HG02588 (cell line): ENCODE data around the gene SMIM24.
"Not testable (repeated sequence)": the region's sequence is repeated elsewhere in the genome, so short reads cannot be mapped to it uniquely, and the experiment has no call there.

Experiments used
- ATAC-seq: cut with Tn5 transposase; IDR thresholded peaks from one replicate; pipeline ENCODE4 v1.9.1; 2021; ENCODE audit warnings: mild to moderate bottlenecking, moderate library complexity; ENCODE audit not compliant: unreplicated experiment

SMIM24 gene

DNA sequence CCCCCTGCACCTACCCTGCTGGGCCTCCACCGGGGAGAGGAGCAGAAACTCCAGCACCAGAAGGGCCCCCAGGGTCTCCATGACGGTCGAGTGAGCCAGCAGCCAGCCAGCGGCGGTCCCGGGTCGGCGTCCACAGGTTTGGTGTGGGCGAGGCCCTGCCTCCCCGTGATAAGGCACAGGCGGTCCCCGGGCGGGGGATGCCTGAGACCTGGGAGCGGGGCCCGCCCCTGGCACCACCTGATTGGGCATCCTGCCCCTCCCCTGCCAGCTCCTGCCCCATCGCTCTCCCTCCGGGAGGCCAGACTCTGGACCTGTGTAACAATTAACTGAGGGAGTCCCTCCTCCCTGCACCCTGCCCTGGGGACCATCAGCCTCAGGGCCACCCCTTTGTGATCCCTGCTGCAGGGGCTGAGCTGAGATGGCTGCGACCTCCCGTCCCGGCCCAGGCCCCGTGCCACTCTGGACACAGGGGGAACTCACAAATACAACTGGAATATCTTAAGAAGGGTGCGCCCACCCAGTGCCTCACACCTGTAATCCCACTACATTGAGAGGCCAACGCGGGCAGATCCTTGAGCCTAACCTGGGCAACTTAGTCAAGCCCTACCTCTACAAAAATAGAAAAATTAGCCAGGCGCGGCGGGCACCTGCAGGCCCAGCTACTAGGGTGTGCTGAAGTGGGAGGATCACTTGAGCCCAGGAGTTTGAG is at the start of gene SMIM24:
TSS of gene SMIM24 (minus strand) at position 143 of the 709 bp plus-strand sequence. CDS start at position 81, 62 bp downstream.
- ATAC-seq, result no peak

DNA sequence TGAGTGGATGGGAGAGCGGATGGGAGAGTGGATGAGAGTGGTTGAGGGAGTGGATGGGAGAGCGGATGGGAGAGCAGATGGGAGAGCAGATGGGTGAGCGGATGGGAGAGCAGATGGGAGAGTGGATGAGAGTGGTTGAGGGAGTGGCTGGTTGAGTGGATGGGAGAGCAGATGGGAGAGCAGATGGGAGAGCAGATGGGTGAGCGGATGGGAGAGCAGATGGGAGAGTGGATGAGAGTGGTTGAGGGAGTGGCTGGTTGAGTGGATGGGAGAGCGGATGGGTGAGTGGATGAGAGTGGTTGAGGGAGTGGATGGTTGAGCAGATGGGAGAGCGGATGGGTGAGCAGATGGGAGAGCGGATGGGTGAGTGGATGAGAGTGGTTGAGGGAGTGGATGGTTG is 49.0 kb upstream of the SMIM24 start:
- not testable (repeated sequence) for ATAC-seq

DNA sequence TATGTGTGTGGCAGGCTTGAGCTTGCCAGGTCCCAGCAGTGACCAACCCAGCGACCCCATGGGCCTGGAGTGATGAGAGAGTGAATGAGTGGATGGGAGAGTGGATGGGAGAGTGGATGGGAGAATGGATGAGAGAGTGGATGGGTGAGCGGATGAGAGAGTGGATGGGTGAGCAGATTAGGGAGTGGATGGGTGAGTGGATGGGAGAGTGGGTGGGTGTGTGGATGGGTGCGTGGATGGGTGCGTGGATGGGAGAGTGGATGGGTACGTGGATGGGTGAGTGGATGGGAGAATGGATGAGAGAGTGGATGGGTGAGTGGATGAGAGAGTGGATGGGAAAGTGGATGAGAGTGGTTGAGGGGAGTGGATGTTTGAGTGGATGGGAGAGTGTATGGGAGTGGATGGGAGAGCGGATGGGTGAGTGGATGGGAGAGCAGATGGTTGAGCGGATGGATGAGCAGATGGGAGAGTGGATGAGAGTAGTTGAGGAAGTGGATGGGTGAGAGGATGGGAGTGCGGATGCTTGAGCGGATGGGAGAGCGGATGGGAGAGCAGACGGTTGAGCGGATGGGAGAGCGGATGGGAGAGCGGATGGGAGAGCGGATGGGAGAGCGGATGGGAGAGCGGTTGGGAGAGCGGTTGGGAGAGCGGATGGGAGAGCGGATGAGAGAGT is 48.4 kb upstream of the SMIM24 start:
- no peak for ATAC-seq

DNA sequence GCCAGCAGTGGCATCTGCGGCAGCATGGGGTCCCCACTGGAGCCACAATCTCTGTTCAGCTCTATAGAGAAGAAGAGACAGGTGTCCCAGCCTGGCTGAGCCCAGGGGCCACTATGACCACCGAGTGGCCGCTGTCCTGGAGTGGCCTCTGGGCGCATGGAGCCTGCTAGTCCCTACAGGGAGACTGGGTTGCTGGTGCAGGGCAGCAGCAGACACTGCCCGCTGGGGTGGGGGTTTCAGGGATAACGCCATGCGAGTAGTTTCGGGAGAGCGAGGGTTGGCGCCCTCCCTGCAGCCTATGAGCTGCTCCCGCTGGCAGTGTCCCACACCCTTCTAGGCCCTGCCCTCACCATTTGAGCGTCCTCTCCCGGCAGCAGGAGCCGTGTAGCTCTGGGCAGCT is 47.8 kb upstream of the SMIM24 start:
- no peak for ATAC-seq

DNA sequence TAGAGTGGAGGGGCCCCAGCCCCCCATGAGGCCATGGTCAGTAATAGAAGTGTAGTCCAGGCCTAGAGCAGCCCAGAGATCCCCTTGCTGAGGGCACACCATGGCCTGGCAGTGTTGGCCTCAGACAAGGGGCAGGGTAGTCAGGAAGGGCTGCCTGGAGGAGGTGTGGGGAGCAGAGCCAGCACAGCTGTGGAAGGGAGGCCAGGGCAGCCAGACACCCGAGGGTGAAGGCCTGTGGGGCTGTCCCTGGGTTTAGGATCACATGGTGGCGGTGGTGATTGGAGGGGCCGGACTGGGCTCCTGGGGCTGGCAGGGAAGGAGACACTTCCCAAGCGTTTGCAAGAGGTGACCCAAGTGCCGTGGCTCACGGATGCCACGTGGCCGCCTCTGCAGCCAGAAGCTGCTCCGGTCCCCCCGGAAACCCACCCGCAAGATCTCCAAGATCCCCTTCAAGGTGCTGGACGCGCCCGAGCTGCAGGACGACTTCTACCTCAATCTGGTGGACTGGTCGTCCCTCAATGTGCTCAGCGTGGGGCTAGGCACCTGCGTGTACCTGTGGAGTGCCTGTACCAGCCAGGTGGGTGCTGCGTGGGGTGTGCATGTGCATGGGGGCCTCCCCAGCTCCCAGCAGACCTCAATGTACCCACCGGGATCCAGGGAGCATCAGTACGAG is 47.0 kb upstream of the SMIM24 start:
- no peak for ATAC-seq

DNA sequence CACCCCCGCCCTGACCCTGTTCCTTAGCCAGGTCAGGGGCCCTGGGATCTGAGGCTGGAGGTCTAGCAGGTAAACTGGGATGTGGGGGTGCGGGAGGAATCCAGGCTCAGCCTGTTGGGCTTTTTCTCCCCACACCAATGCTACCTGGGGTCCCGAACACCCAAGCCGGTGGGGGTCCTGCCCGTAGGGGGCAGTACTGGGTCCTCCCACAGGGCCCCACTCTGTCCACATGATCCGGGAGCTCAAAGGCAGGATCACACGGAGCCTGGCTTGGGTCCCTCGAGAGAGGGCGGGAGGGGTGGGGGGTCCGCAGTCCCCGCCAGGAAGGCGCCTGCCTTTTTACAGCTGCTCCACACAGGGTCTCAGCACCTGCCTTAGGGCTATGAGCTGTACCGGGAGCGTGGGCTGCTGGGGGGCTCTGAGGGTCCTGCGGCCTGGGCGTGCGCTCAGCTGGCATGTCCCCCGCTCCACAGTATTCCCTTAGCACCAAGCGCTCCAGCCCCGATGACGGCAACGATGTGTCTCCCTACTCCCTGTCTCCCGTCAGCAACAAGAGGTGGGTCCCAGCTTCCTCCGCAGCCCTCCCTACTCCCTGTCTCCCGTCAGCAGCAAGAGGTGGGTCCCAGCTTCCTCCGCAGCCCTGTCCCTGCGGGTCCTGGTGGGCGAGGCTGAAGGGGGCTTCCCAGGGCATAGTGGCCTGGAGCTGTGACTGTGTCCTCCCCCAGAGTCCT is 46.3 kb upstream of the SMIM24 start:
- ATAC-seq, result no peak

DNA sequence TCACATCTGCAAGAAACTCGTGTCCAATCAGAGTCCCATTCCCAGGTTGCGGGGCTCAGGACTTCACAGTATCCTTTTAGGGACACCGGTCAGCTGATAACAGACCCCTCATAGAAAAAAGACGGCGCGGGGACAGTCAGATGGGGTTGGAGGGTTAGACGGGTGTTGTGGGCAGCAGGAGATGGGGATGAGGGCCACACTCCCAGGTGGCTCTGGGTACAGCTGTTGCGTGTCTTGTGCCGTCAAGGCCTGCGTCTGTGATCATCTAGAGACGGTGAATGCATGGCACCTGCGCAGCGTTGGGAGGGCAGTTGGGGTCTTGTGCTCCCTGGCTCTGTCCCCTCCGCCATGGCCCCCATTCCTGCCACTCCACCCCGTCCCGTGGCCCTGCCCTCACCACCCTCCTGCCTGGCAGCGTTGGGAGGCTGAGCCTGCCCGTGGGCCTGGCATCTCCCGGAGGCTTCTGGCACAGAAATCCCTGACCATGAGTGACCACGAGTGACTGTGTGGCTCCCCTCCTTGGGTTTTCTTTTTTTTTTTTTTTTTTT is 44.7 kb upstream of the SMIM24 start:
- ATAC-seq, result no peak

DNA sequence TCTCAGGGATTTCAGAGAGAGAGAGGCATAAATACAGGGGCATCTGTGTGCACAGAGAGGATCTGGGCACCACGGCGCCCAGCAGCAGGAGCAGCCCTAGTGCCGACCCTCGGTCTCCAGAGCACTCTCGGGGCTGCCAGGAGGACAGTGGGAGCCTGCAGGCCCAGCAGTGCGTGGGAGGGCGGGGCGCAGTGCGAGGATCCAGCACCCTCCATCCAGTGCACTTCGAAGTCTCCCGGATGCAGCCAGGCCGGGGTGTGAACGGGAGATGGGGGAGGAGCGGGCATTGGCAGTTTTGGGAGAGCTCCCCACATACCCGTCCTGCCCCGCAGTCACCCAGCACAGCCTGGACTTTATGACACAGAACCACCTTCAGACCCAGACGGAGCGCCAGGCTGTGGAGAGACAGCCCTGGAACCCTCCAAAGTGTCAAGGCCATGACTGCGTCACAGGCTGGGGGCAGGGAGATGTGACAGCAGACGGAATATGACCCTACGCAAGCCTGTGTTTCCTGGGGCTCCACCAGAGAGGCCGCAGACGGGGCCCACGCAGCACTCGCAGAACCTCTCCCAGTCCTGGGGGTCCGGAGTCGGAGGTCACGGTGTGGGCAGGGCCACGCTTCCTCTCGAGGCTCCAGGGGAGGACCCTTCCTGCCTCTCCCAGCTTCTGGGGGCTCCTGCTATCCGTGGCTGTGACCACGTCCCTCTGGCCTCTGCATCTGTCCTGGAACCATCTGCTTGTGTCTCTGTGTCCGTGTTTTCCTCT is 43.9 kb upstream of the SMIM24 start:
- ATAC-seq, result no peak

DNA sequence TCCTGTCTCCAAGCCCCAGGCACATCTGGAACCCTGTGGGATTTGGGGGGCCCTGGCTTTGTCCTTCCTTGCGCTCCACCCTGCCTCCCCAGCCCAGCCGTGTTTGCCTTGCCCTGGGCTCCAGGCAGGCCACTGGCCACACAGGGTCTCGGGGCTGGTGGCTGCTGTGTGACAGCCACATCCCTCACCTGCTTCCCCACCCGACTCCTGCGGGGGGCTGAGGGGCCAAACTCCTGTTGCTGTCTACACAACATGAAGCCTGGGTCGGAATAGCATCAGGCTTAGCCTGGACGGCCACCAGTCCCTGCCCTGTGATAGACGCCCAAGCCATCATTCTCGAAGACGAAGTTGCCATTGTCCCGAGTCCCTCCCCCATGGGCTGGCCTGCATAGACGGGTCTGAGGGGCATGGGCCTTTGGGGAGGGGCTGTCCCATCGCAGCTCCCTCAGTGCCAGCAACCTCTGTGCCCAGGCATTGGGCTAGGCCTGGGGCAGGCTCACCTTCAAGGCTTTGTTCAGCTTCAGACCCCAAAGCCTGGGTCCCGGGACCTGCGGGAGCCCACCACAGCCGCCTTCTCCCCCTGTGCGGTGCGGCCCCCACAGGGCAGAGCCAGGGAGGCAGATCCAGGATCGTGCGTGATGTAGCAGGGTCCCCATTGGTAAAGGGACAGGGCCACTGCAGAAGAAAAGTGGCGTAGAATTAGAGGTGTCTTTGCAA is 43.2 kb upstream of the SMIM24 start:
- no peak for ATAC-seq

DNA sequence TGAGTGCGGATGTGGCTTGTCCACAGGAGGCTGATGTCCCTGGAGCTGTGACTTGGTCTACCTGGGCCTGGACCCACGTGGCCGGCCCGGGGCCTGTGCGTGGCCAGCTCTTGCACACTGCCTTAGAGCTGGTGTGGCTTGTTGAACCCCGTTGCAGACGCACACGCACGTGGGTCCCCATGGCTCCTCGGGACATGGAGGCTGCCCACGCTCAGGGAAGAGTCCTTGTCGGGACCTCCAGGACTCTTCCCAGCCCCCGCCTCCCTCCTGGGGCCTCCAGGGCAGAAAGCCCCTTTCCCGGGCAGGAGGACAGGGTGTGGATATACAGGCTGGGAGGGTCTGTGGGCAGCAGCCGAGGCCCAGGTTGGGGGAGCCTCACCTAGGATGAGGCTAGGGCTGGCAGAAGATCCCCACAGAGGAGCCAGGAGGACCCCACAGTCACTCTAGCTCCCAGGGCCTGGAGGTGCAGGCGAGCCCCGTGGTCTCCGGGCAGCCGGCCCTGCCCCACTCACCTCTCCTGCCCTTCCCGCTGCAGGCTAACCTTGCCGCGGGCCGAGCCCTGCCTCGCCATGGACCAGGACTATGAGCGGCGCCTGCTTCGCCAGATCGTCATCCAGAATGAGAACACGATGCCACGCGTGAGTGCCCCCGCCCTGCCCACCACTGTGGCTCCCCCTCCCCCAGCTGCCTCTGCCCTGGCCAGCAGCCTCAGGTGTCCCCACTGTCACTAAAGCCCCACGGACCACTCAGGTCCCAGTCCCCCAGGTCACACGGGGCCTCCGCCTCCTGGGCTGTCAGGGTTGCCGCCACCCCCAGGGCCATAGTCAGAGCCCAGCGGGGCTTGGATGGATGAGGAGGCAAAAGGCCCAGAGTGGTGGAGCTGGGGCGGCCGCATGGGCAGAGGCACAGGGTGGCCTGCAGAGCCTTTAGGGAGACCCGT is 42.4 kb upstream of the SMIM24 start:
- no peak for ATAC-seq

DNA sequence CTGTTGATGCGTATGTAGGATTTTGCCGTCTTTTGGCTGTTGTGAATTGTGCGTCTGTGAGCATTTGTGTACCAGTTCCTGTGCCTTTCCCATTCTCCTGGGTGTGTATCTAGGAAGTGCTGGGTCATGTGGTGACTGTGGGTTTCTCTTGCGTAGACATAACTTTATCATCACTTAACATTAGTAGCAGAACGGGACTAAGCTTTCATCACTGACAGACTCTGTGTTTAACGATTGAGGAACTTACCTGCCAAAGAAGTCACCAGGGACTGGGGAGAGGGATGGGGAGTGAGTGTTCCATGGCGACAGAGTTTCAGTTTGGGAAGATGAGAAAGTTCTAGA is 40.8 kb upstream of the SMIM24 start:
- ATAC-seq, result no peak

DNA sequence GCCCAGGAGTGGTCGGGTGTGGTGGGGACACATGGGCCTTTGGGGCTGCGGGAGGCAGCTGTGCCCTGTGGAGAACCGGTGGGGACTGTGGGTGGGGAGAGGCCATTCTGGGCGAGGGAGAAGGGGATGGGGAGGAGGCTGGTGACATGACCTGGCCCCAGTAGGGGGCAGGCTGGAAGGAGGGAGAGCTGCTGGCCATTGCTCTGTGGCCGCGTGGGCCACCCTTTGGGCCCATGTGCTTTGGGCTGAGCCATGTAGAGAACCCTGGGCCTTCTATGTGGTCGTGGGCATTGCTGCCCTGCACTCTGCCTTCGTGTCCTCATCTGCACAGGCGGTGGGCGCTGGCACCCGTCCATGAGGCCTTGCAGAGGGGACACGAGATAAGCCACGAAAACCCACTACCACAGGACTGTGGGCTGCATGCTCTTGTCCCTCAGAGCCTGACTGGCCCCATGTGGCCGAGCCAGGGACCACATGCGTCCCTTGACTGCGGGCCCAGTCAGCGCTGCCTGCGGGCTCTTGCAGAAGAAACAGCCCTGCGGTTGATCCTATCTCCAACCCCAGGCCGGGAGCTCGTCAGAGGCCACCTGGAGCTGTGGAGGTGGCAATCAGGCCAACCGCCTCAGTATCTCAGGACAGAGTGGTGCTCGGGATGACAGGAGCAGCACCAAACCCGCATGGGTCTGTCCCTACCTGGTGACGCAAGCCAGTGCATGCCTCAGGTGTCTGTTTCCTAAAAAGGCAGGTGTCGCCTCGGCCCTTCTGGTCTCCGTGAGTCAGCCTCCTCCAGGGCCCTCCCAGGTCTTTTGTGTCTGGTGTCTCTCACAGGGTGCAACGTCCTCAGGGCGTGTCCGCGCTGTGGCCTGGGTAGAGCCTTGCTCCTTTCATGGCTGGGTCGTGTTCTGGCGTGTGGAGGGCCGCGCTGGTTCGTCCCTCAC is 40.1 kb upstream of the SMIM24 start:
- no peak for ATAC-seq

DNA sequence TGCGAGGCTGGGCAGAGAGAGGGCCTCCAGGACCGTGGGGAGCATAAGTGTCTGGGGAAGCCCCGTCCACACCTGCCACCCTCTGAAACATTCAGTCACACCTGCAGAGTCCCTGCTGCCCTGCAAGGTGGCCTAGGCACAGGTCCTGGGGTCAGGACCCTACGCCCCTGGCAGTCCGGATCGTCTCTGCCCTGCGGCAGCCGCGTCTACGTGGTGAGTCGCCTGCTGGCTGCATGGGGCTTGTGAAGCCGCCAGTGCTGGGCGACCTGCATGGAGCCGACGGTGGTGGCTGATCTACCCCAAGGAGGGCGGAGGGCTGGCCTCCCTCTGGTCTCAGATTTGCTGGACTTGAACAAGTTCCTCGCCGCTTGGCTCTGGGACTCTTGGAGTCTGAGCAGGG is 38.8 kb upstream of the SMIM24 start:
- ATAC-seq, result no peak

DNA sequence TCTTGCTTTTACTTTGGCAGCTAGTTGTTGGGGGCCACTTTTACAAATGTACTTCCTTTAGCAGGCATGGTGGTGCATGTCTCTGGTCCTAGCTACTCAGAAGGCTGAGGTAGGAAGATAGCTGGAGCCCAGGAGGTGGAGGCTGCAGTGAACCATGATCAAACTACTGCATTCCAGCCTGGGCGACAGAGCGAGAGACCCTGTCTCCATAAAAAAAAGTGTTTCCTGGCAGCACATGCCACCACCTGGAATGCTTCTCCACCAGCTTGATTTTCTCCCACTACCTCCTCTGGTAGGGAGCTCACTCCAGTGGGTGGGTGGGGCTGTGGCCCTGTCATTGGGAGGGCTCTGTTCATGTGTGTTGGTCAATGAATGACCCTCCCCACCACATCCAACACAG is 38.3 kb upstream of the SMIM24 start:
- ATAC-seq, result no peak

DNA sequence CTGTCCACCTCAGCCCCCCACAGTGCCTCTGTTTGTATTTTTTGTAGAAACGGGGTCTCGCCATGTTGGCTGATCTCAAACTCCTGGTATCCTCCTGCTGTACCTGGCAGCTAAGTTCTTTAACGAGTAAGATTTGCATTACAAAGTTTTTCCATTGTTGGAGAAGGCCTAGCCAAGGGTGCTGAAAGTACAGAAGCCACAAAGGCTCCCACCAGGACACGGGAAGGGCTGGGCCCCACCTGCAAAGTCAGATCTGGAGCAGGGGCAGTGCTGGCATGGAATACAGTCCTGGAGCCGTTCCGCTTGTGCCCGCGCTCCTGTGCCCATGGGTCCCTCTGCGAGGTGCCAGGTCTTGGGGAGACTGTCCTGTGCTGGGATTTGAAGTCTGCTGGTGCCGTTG is 37.9 kb upstream of the SMIM24 start:
- ATAC-seq, result no peak

DNA sequence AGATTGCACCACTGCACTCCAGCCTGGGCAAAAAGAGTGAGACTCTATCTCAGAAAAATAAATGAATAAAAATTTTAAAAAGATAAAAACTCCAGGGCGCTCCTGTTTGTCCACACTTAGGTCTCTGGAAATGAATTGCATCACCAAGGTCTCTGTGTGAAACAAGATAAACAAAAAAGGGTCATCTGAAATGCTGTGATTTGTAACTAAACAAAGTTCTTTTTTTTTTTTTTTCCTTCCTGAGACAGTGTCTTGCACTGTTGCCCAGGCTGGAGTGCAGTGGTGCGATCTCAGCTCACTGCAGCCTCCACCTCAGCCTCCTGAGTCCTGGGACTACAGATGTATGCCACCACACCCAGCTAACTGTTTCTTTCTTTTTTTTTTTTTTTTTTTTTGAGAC is 37.3 kb upstream of the SMIM24 start:
- ATAC-seq, result no peak

DNA sequence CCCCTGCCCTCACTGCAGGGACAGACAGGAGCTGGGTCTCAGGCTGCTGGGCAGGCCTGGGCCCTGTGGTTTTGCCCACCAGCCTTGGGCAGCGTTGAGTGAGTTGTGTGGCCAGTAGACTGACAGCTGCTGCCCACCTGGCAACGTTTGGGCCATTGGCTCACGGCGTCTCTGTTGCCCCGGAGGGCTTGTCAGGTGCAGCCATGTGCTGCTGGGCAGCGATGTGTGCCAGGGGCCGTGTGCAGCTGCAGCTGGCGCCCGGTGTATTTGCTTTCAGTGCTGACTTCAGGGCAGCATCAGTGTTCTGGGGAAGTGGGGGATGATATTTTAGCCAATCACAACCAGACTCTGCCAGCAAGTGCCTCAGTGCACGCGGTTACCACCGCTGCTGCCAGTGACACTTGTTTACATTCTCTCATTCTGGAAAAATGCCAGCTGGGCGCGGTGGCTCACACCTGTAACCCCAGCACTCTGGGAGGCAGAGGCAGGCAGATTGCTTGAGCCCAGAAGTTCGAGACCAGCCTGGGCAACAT is 36.4 kb upstream of the SMIM24 start:
- ATAC-seq, result no peak
